ENCODE data around the gene HMCES.

GRCh38 chr3:129234441-129234840 lies 44.2 kb upstream of the HMCES start:
- TF ChIP-seq CTCF (IDR thresholded peaks at IDR 0.05; ENCODE audit: low read depth, low read length) = no peak
- TF ChIP-seq EZH2phosphoT487 (IDR thresholded peaks at IDR 0.05; ENCODE audit: low read depth) = no peak
